Left ventricle myocardium inferior (tissue), 1 donor: ENCODE results near the gene FAF2. TPM values are rescaled to one million over a fixed set of nuclear protein-coding genes. Genes with fewer than 3 reads are reported as not detected.

Source experiments
- DNase-seq: peaks from one replicate; pipeline ENCODE4 v3.0.0-alpha.2; 2020
- H3K27ac ChIP-seq: fragments of 200-600 bp; replicated peaks from 2 replicates; pipeline ENCODE4 v1.8.0; 2021
- H3K27me3 ChIP-seq: fragments of 200-600 bp; 2 replicates; pipeline ENCODE4 v1.8.0; 2021; ENCODE audit warnings: low read depth
- H3K36me3 ChIP-seq: fragments of 200-600 bp; 2 replicates; pipeline ENCODE4 v1.8.0; 2021
- H3K4me1 ChIP-seq: fragments of 200-600 bp; 2 replicates; pipeline ENCODE4 v1.8.0; 2021
- H3K4me3 ChIP-seq: fragments of 200-600 bp; 2 replicates; pipeline ENCODE4 v1.8.0; 2021; ENCODE audit warnings: mild to moderate bottlenecking, moderate library complexity
- H3K9me3 ChIP-seq: fragments of 200-600 bp; replicated peaks from 2 replicates; pipeline ENCODE4 v1.8.0; 2021
- CTCF ChIP-seq: fragments of 200-600 bp; IDR thresholded peaks from 2 replicates; pipeline ENCODE4 v1.8.0; 2021; ENCODE audit warnings: antibody characterized with exemption, mild to moderate bottlenecking, borderline replicate concordance
- intact Hi-C: fragments of 100-400 bp; cut with micrococcal nuclease; formaldehyde crosslinking; loops from one replicate; pipeline ENCODE4 v1.11.0; 2022
- total RNA-seq: library from RNA; stranded (reverse); fragmentation: NEBNext Ultra II Directional; extraction: Animal tissue kit (Norgen Biotek cat#: 25700); gene quantifications from one replicate; pipeline ENCODE4 v1.2.1, GENCODE V29; 2021
- donor health status: DM: no; HTN: yes; CAD: no; lungs with severe emphysema.

Gene FAF2
- total RNA-seq, 1 donor from 2014 or later, result 13.0 TPM

- intact Hi-C loops, result no loop called here
- H3K9me3 ChIP-seq, result no peaks in the 10 kb centered on the region
- no peaks in the 10 kb centered on the region for H3K27me3 ChIP-seq
- no peak overlapping the region for H3K27ac ChIP-seq
- H3K4me3 ChIP-seq, result no peak overlapping the region
- DNase-seq, result no peak
- H3K4me1 ChIP-seq, result peaks cover 70% of the 10 kb centered on the region
- H3K36me3 ChIP-seq, result peaks cover 48% of the 10 kb centered on the region
- no peak for TF ChIP-seq CTCF
These were observed 82.3 kb downstream of the FAF2 start for GRCh38 chr5:176530393-176530982.

GRCh38 chr5:176530983-176531901 lies 83.1 kb downstream of the FAF2 start:
- no peaks in the 10 kb centered on the region for H3K9me3 ChIP-seq
- no peak overlapping the region for H3K4me3 ChIP-seq
- no peak for TF ChIP-seq CTCF
- no peak for DNase-seq
- no peaks in the 10 kb centered on the region for H3K27me3 ChIP-seq
- peaks cover 48% of the 10 kb centered on the region for H3K36me3 ChIP-seq
- intact Hi-C loops, result no loop called here
- peaks cover 78% of the 10 kb centered on the region for H3K4me1 ChIP-seq
- peak overlapping the region; percentile 100 for H3K27ac ChIP-seq

- H3K36me3 ChIP-seq, result peaks cover 48% of the 10 kb centered on the region
- peaks cover 85% of the 10 kb centered on the region for H3K4me1 ChIP-seq
- no peaks in the 10 kb centered on the region for H3K27me3 ChIP-seq
- intact Hi-C loops, result no loop called here
- H3K27ac ChIP-seq, result peak overlapping the region; percentile 100
- DNase-seq, result no peak
- H3K4me3 ChIP-seq, result no peak overlapping the region
- TF ChIP-seq CTCF, result no peak
- no peaks in the 10 kb centered on the region for H3K9me3 ChIP-seq
These were observed 83.8 kb downstream of the FAF2 start for GRCh38 chr5:176531902-176532493.

- H3K27ac ChIP-seq, result peak overlapping the region; percentile 100
- peaks cover 87% of the 10 kb centered on the region for H3K4me1 ChIP-seq
These were observed 84.6 kb downstream of the FAF2 start for GRCh38 chr5:176532795-176533194.

More at GRCh38 chr5:176532795-176533194, 84.6 kb downstream of the FAF2 start:
- Histone ChIP-seq H3K27me3 (no peaks in the 10 kb centered on the region), H3K36me3 (peaks cover 43% of the 10 kb centered on the region), H3K4me3 (peak overlapping the region; percentile 93), H3K9me3 (no peaks in the 10 kb centered on the region)
- no peak for TF ChIP-seq CTCF
- DNase-seq, result no peak
- intact Hi-C loops, result no loop called here
